ENCODE measurements around the gene CRYZL1. TPM values are rescaled to one million over a fixed set of nuclear protein-coding genes. Genes with fewer than 3 reads are reported as not detected.

The CRYZL1 gene
- total and polyA plus RNA-seq, 8 donors, result 21.8 to 84.5 (median 63.4) TPM

DNA sequence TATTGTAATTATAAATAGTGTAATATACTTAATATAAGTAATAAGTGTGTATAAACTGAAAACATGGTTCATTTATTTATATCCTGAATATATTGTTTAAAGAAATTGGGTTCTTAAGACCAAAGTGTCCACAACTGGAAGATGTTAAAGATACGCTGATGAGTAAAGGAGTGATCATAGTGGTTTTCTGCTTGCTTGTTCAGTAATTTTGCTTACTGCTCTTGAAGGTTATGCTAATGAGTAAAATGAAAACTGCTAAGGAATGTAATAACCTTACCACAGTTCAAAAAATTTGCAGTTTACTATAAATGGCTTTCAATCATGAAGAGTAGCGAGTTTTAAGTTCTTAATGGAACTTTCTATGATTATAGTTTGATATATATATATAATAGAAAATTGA, 75.0 kb downstream of the CRYZL1 start:
- H3K36me3 ChIP-seq, result peaks cover 0 to 85% of the 10 kb centered on the region in 2 donors
- no peak overlapping the region for H3K27ac ChIP-seq
- no peaks in the 10 kb centered on the region for H3K9me3 ChIP-seq
- ATAC-seq (no peak), DNase-seq (no peak)
- intact Hi-C loops (cut with DNase I), result no loop called here
- H3K4me3 ChIP-seq, result no peak overlapping the region
- peaks cover 0 to 3% of the 10 kb centered on the region in 2 donors for H3K4me1 ChIP-seq
- no peaks in the 10 kb centered on the region for H3K27me3 ChIP-seq
- TF ChIP-seq CTCF (IDR thresholded peaks at IDR 0.05), result no peak

GRCh38 chr21:33562389-33562788, 79.2 kb downstream of the CRYZL1 start:
- no peak overlapping the region for H3K4me3 ChIP-seq
- no peak overlapping the region for H3K27ac ChIP-seq
- intact Hi-C loops (cut with DNase I), result no loop called here
- H3K4me1 ChIP-seq, result peaks cover 0 to 6% of the 10 kb centered on the region in 2 donors
- TF ChIP-seq CTCF (IDR thresholded peaks at IDR 0.05), result no peak
- peaks cover 6 to 91% of the 10 kb centered on the region in 2 donors for H3K36me3 ChIP-seq
- H3K9me3 ChIP-seq, result no peaks in the 10 kb centered on the region
- no peaks in the 10 kb centered on the region for H3K27me3 ChIP-seq
- DNase-seq (no peak), ATAC-seq (no peak)

- no peak for TF ChIP-seq CTCF (IDR thresholded peaks at IDR 0.05)
- H3K4me1 ChIP-seq, result peaks cover 0 to 6% of the 10 kb centered on the region in 2 donors
- ATAC-seq (no peak), DNase-seq (no peak)
- H3K9me3 ChIP-seq, result no peaks in the 10 kb centered on the region
- intact Hi-C loops (cut with DNase I), result no loop called here
- H3K4me3 ChIP-seq, result no peak overlapping the region
- H3K27me3 ChIP-seq, result no peaks in the 10 kb centered on the region
- no peak overlapping the region for H3K27ac ChIP-seq
- peaks cover 6 to 91% of the 10 kb centered on the region in 2 donors for H3K36me3 ChIP-seq
These were observed 80.2 kb downstream of the CRYZL1 start for GRCh38 chr21:33561373-33561772.

- no peak for ATAC-seq
These were observed 80.6 kb downstream of the CRYZL1 start for GRCh38 chr21:33560965-33561364.

GRCh38 chr21:33559813-33560212, 81.7 kb downstream of the CRYZL1 start:
- TF ChIP-seq CTCF (IDR thresholded peaks at IDR 0.05), result no peak
- H3K27me3 ChIP-seq, result no peaks in the 10 kb centered on the region
- H3K4me3 ChIP-seq, result no peak overlapping the region
- peaks cover 0 to 15% of the 10 kb centered on the region in 2 donors for H3K4me1 ChIP-seq
- intact Hi-C loops (cut with DNase I), result no loop called here
- DNase-seq (no peak), ATAC-seq (no peak)
- H3K36me3 ChIP-seq, result peaks cover 6 to 95% of the 10 kb centered on the region in 2 donors
- no peak overlapping the region for H3K27ac ChIP-seq
- H3K9me3 ChIP-seq, result no peaks in the 10 kb centered on the region

More at GRCh38 chr21:33560965-33561364, 80.6 kb downstream of the CRYZL1 start:
- peaks cover 6 to 95% of the 10 kb centered on the region in 2 donors for H3K36me3 ChIP-seq
- no peaks in the 10 kb centered on the region for H3K27me3 ChIP-seq
- H3K27ac ChIP-seq, result no peak overlapping the region
- intact Hi-C loops (cut with DNase I), result no loop called here
- no peak overlapping the region for H3K4me3 ChIP-seq
- peaks cover 0 to 9% of the 10 kb centered on the region in 2 donors for H3K4me1 ChIP-seq
- DNase-seq, result no peak
- no peak for TF ChIP-seq CTCF (IDR thresholded peaks at IDR 0.05)
- H3K9me3 ChIP-seq, result no peaks in the 10 kb centered on the region
